Measurements from ENCODE around the gene USP25. TPM values are rescaled to one million over a fixed set of nuclear protein-coding genes. Genes with fewer than 3 reads are reported as not detected.

The USP25 gene
- 25.2 and 26.2 TPM in 2 replicates for total RNA-seq

GRCh38 chr21:15729674-15730483 lies at the start of gene USP25:
Gene USP25, plus strand, starts transcription at chr21:15729982. Its CDS starts 412 bp downstream, at chr21:15730394.

All from bronchus fibroblast of lung (primary cell).